ENCODE measurements around the gene ZKSCAN1.

Gene ZKSCAN1

DNA sequence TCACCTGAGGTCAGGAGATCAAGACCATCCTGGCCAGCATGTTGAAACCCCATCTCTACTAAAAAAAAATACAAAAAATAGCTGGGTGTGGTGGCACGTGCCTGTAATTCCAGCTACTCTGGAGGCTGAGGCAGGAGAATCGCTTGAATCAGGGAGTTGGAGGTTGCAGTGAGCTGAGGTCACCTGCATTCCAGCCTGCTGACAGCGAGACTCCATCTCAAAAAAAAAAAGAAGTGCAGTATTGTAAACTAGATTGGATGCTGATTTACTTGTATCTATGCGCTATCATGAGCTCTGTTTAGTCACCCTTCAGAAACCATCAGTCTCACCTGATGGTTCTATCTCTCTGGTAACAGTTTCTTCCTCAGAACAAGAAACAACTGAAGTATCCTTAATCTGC is 48.0 kb downstream of the ZKSCAN1 start:
- H3K27ac ChIP-seq (ENCODE audit: low read depth, low read length): no peak overlapping the region
- H3K4ac ChIP-seq (ENCODE audit: low read depth, low read length): no peak overlapping the region
- no peak overlapping the region for H3K14ac ChIP-seq (ENCODE audit: low read length)
- H3K4me3 ChIP-seq (ENCODE audit: low read depth, low read length): no peak overlapping the region
- no peak overlapping the region for H4K12ac ChIP-seq (ENCODE audit: low read depth, low read length)
- H2AFZ ChIP-seq (ENCODE audit: insufficient read depth, low read length, poor library complexity): no peak overlapping the region
- no peak overlapping the region for H2BK12ac ChIP-seq (ENCODE audit: low read length)
- no peak overlapping the region for H4K8ac ChIP-seq (ENCODE audit: low read depth, low read length)
- H3K23ac ChIP-seq (ENCODE audit: low read length): no peak overlapping the region
- peaks cover 2 to 7% of the 10 kb centered on the region in 2 experiments for H3K4me1 ChIP-seq (ENCODE audit: control insufficient read depth in 1 of 2, insufficient read depth in 2 of 2, low read length in 2 of 2)
- H3K36me3 ChIP-seq (ENCODE audit: control insufficient read depth in 1 of 2, insufficient read depth in 2 of 2, low read length in 2 of 2): peaks cover 36 to 43% of the 10 kb centered on the region in 2 experiments
- no peak overlapping the region for H3K4me2 ChIP-seq (ENCODE audit: low read length)
- DNase-seq: peak; percentile 64 to 77
- no peak overlapping the region for H3K18ac ChIP-seq (ENCODE audit: low read length)
- no peaks in the 10 kb centered on the region for H3K79me2 ChIP-seq (ENCODE audit: control insufficient read depth, insufficient read depth, low read length, poor library complexity)
- H2AK5ac ChIP-seq (ENCODE audit: low read length): no peak overlapping the region
- WGBS (ENCODE audit: extremely low coverage, insufficient coverage, insufficient read length): no CpG with 5 or more reads among the region's 4 CpGs
- no peak overlapping the region for H4K91ac ChIP-seq (ENCODE audit: low read depth, low read length)
- no peak overlapping the region for H2BK5ac ChIP-seq (ENCODE audit: low read depth, low read length, poor library complexity)
- H2BK120ac ChIP-seq (ENCODE audit: insufficient read depth, low read length, poor library complexity): no peak overlapping the region
- no peaks in the 10 kb centered on the region for H3K27me3 ChIP-seq (ENCODE audit: insufficient read depth, low read length)
- H3K9me3 ChIP-seq (ENCODE audit: insufficient read depth, low read depth, low read length): no peaks in the 10 kb centered on the region
- no peak overlapping the region for H3K9ac ChIP-seq (ENCODE audit: low read length)
- no peaks in the 10 kb centered on the region for H3K79me1 ChIP-seq (ENCODE audit: low read length)

DNA sequence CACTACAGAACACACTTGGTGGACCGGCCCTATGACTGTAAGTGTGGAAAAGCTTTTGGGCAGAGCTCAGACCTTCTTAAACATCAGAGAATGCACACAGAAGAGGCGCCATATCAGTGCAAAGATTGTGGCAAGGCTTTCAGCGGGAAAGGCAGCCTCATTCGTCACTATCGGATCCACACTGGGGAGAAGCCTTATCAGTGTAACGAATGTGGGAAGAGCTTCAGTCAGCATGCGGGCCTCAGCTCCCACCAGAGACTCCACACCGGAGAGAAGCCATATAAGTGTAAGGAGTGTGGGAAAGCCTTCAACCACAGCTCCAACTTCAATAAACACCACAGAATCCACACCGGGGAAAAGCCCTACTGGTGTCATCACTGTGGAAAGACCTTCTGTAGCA is 48.8 kb downstream of the ZKSCAN1 start:
- Histone ChIP-seq H3K36me3 (ENCODE audit: control insufficient read depth in 1 of 2, insufficient read depth in 2 of 2, low read length in 2 of 2) (peaks cover 37 to 38% of the 10 kb centered on the region in 2 experiments), H2AK5ac (ENCODE audit: low read length) (no peak overlapping the region), H3K4ac (ENCODE audit: low read depth, low read length) (no peak overlapping the region), H4K8ac (ENCODE audit: low read depth, low read length) (no peak overlapping the region), H3K9ac (ENCODE audit: low read length) (no peak overlapping the region), H2AFZ (ENCODE audit: insufficient read depth, low read length, poor library complexity) (no peak overlapping the region), H4K91ac (ENCODE audit: low read depth, low read length) (no peak overlapping the region), H3K4me2 (ENCODE audit: low read length) (no peak overlapping the region), H3K23ac (ENCODE audit: low read length) (no peak overlapping the region), H3K79me1 (ENCODE audit: low read length) (no peaks in the 10 kb centered on the region), H3K79me2 (ENCODE audit: control insufficient read depth, insufficient read depth, low read length, poor library complexity) (no peaks in the 10 kb centered on the region), H2BK120ac (ENCODE audit: insufficient read depth, low read length, poor library complexity) (no peak overlapping the region), H4K12ac (ENCODE audit: low read depth, low read length) (no peak overlapping the region), H3K27ac (ENCODE audit: low read depth, low read length) (no peak overlapping the region), H3K14ac (ENCODE audit: low read length) (no peak overlapping the region), H3K4me3 (ENCODE audit: low read depth, low read length) (no peak overlapping the region), H3K18ac (ENCODE audit: low read length) (no peak overlapping the region), H3K4me1 (ENCODE audit: control insufficient read depth in 1 of 2, insufficient read depth in 2 of 2, low read length in 2 of 2) (peaks cover 2 to 7% of the 10 kb centered on the region in 2 experiments), H2BK12ac (ENCODE audit: low read length) (no peak overlapping the region), H3K9me3 (ENCODE audit: insufficient read depth, low read depth, low read length) (no peaks in the 10 kb centered on the region), H2BK5ac (ENCODE audit: low read depth, low read length, poor library complexity) (no peak overlapping the region), H3K27me3 (ENCODE audit: insufficient read depth, low read length) (no peaks in the 10 kb centered on the region)
- no CpG with 5 or more reads among the region's 9 CpGs for WGBS (ENCODE audit: extremely low coverage, insufficient coverage, insufficient read length)
- no peak for DNase-seq

DNA sequence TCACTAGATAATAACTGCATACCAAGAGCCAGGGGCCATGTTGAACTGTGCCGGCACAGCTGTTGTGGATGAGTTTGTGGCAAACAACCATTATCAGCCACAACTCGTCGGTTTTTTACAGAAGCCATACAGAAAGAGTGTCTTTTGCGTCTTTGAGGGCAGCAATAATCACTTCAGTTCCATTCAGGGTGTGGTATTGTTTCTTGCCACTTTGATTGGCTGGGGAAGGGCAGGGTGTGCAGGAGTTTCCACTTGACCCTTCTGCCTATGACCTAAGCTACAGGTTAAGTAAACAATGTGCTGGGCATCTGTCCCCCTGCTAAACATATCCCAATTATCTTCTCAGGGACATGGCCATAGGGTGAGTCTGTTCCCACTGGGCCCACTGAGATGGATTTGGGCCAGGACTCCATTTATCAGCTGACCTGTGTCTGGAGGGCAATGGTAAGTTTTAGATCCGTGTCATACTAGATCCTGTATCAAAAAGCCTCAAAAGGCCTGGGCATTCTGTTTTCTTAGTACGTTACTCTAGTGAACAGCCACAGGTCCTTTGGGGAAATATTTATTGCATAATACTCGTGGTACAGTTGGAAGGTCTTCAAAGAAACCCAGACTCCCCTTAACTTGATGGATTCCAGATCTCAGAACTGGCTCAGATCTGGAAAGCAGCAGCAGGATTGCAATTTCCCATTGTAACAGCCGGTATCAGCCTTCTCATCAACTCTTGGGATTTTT is 50.2 kb downstream of the ZKSCAN1 start:
- no peak overlapping the region for H2AK5ac ChIP-seq (ENCODE audit: low read length)
- H3K27ac ChIP-seq (ENCODE audit: low read depth, low read length): no peak overlapping the region
- no peak overlapping the region for H4K8ac ChIP-seq (ENCODE audit: low read depth, low read length)
- no peak overlapping the region for H4K12ac ChIP-seq (ENCODE audit: low read depth, low read length)
- no peaks in the 10 kb centered on the region for H3K27me3 ChIP-seq (ENCODE audit: insufficient read depth, low read length)
- H2BK12ac ChIP-seq (ENCODE audit: low read length): no peak overlapping the region
- H2AFZ ChIP-seq (ENCODE audit: insufficient read depth, low read length, poor library complexity): no peak overlapping the region
- H3K4me2 ChIP-seq (ENCODE audit: low read length): peak overlapping the region; percentile 32
- no peak overlapping the region for H3K14ac ChIP-seq (ENCODE audit: low read length)
- no peak overlapping the region for H2BK120ac ChIP-seq (ENCODE audit: insufficient read depth, low read length, poor library complexity)
- peaks cover 41 to 43% of the 10 kb centered on the region in 2 experiments for H3K36me3 ChIP-seq (ENCODE audit: control insufficient read depth in 1 of 2, insufficient read depth in 2 of 2, low read length in 2 of 2)
- DNase-seq: no peak
- no CpG with 5 or more reads among the region's 8 CpGs for WGBS (ENCODE audit: extremely low coverage, insufficient coverage, insufficient read length)
- H3K79me1 ChIP-seq (ENCODE audit: low read length): no peaks in the 10 kb centered on the region
- no peak overlapping the region for H4K91ac ChIP-seq (ENCODE audit: low read depth, low read length)
- H3K4me1 ChIP-seq (ENCODE audit: control insufficient read depth in 1 of 2, insufficient read depth in 2 of 2, low read length in 2 of 2): peaks cover 2 to 7% of the 10 kb centered on the region in 2 experiments
- no peak overlapping the region for H3K9ac ChIP-seq (ENCODE audit: low read length)
- H3K18ac ChIP-seq (ENCODE audit: low read length): no peak overlapping the region
- H3K4me3 ChIP-seq (ENCODE audit: low read depth, low read length): no peak overlapping the region
- H2BK5ac ChIP-seq (ENCODE audit: low read depth, low read length, poor library complexity): no peak overlapping the region
- no peak overlapping the region for H3K4ac ChIP-seq (ENCODE audit: low read depth, low read length)
- H3K23ac ChIP-seq (ENCODE audit: low read length): no peak overlapping the region
- H3K79me2 ChIP-seq (ENCODE audit: control insufficient read depth, insufficient read depth, low read length, poor library complexity): no peaks in the 10 kb centered on the region
- peaks cover 4% of the 10 kb centered on the region for H3K9me3 ChIP-seq (ENCODE audit: insufficient read depth, low read depth, low read length)

- Histone ChIP-seq H4K12ac (ENCODE audit: low read depth, low read length) (no peak overlapping the region), H2BK5ac (ENCODE audit: low read depth, low read length, poor library complexity) (no peak overlapping the region), H3K9me3 (ENCODE audit: insufficient read depth, low read depth, low read length) (peaks cover 16% of the 10 kb centered on the region), H3K27ac (ENCODE audit: low read depth, low read length) (no peak overlapping the region), H3K4me3 (ENCODE audit: low read depth, low read length) (no peak overlapping the region), H3K4ac (ENCODE audit: low read depth, low read length) (no peak overlapping the region), H3K18ac (ENCODE audit: low read length) (no peak overlapping the region), H3K23ac (ENCODE audit: low read length) (no peak overlapping the region), H2BK120ac (ENCODE audit: insufficient read depth, low read length, poor library complexity) (no peak overlapping the region), H3K79me2 (ENCODE audit: control insufficient read depth, insufficient read depth, low read length, poor library complexity) (no peaks in the 10 kb centered on the region), H3K14ac (ENCODE audit: low read length) (no peak overlapping the region), H2AFZ (ENCODE audit: insufficient read depth, low read length, poor library complexity) (no peak overlapping the region), H4K91ac (ENCODE audit: low read depth, low read length) (no peak overlapping the region), H3K9ac (ENCODE audit: low read length) (no peak overlapping the region), H3K4me1 (ENCODE audit: control insufficient read depth in 1 of 2, insufficient read depth in 2 of 2, low read length in 2 of 2) (peaks cover 2 to 7% of the 10 kb centered on the region in 2 experiments), H3K36me3 (ENCODE audit: control insufficient read depth in 1 of 2, insufficient read depth in 2 of 2, low read length in 2 of 2) (peaks cover 42 to 45% of the 10 kb centered on the region in 2 experiments), H2AK5ac (ENCODE audit: low read length) (no peak overlapping the region), H3K27me3 (ENCODE audit: insufficient read depth, low read length) (no peaks in the 10 kb centered on the region), H2BK12ac (ENCODE audit: low read length) (no peak overlapping the region), H3K4me2 (ENCODE audit: low read length) (no peak overlapping the region), H3K79me1 (ENCODE audit: low read length) (no peaks in the 10 kb centered on the region), H4K8ac (ENCODE audit: low read depth, low read length) (no peak overlapping the region)
- DNase-seq: no peak
- WGBS (ENCODE audit: extremely low coverage, insufficient coverage, insufficient read length): no CpG with 5 or more reads among the region's 7 CpGs
Measured at GRCh38 chr7:100066953-100067352, 51.6 kb downstream of the ZKSCAN1 start.

Measured in trophoblast cell (in vitro differentiated cells and primary cell).